Left ventricle myocardium superior (tissue), 1 donor: ENCODE measurements around the gene FHOD1. TPM values are rescaled to one million over a fixed set of nuclear protein-coding genes. Genes with fewer than 3 reads are reported as not detected.
A peak's percentile ranks its signal among the peaks of the same experiment; 100 is the strongest.

Experiments used
- ATAC-seq: fragments of 200-7000 bp; cut with Tn5 transposase; one replicate; pipeline ENCODE4 v1.9.1; 2020; ENCODE audit warnings: mild to moderate bottlenecking, moderate library complexity
- DNase-seq: peaks from one replicate; pipeline ENCODE4 v3.0.0-alpha.2; 2020
- intact Hi-C: fragments of 100-400 bp; cut with micrococcal nuclease; formaldehyde crosslinking; loops from one replicate; pipeline ENCODE4 v1.11.0; 2022
- microRNA-seq: library from miRNA; unstranded; fragments of <30 nt; microRNA quantifications from one replicate; pipeline ENCODE4 v1.2.0, GENCODE V29; 2020; ENCODE audit warnings: borderline number of aligned reads
- total RNA-seq: library from RNA; stranded (reverse); fragmentation: NEBNext Ultra II Directional; extraction: Animal tissue kit (Norgen Biotek cat#: 25700); gene quantifications from one replicate; pipeline ENCODE4 v1.2.1, GENCODE V29; 2021
- donor health status: DM: no; HTN: yes; CAD: no; lungs with severe emphysema.

The FHOD1 gene
- total RNA-seq, 1 donor from 2014 or later, result 14.5 TPM

- DNase-seq (peak; percentile 97), ATAC-seq (peak; percentile 54)
- intact Hi-C loops, result no loop called here
These were observed 62.2 kb downstream of the FHOD1 start for GRCh38 chr16:67184995-67185650.

- peak; percentile 29 for ATAC-seq
- intact Hi-C loops, result no loop called here
- peak; percentile 52 for DNase-seq
These were observed 62.8 kb downstream of the FHOD1 start for GRCh38 chr16:67184453-67184994.

- ATAC-seq (peak; percentile 93), DNase-seq (peak; percentile 96)
- intact Hi-C loops, result no loop called here
These were observed 63.4 kb downstream of the FHOD1 start, which contains the start of gene MATCAP1 for GRCh38 chr16:67183627-67184452. TSS of gene MATCAP1 (minus strand) at chr16:67183963. CDS start at chr16:67180610, 3,353 bp downstream.

DNA sequence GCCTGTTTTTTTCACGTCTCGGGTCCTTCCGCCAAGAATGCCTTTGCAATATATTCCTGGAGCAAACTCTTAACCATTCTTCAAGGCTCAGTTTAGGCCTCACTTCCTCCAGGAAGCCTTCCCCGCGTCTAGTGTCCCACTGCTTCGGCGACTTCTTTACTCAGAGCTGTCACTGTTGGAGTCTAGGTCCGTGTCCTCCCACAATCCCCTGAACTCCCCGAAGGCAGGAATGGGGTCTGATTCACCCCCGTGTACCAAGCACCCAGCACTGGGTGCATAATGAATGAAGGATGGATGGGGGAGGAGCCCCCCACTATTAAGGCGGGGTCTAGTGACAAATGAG is 64.0 kb downstream of the FHOD1 start:
- ATAC-seq (no peak), DNase-seq (no peak)
- intact Hi-C loops, result no loop called here

- intact Hi-C loops, result no loop called here
- DNase-seq (no peak), ATAC-seq (no peak)
These were observed 65.0 kb downstream of the FHOD1 start for GRCh38 chr16:67182288-67182687.

GRCh38 chr16:67181346-67181745 is 65.9 kb downstream of the FHOD1 start:
- intact Hi-C loops, result no loop called here
- DNase-seq, result no peak
- ATAC-seq, result no peak

DNA sequence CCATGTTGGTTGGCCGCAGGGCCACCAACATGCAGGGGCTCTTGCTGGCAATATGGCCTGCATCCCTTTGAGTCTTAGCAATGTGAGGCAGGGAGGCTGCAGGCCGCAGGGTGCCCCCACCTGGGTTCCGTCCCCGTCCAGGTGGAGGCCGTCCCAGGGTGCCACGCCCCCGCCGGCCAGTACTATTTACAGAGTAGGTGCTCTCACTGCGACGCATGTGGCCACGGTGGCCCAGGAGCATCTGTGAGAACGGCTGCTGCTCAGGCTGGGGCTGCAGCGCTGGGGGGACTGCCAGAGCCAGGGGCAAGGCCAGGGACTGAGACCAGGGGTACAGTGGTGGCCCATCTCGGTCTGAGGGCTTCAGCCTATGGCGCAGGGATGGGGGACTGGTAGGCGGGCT is 67.1 kb downstream of the FHOD1 start:
- no peak for ATAC-seq
- intact Hi-C loops, result no loop called here
- DNase-seq, result no peak

GRCh38 chr16:67179421-67180080 is 67.7 kb downstream of the FHOD1 start:
- ATAC-seq, result no peak
- intact Hi-C loops, result no loop called here
- DNase-seq, result no peak

Small RNAs within 50 kb of the gene (microRNA-seq; reads per million reads assigned to microRNA genes)
- gene MIR328, result 186 reads per million, percentile 51 among the genes with 10 or more reads in this experiment

Other genes with a start within 250 kb of the FHOD1 start
- 24.2 TPM for gene CBFB, start 218.3 kb downstream of the FHOD1 start, total RNA-seq
- 10.7 TPM for gene PHAF1, start 137.5 kb downstream of the FHOD1 start, total RNA-seq
- 7.8 TPM for gene B3GNT9, start 96.5 kb downstream of the FHOD1 start, total RNA-seq
- 7.2 TPM for gene TRADD, start 87.6 kb downstream of the FHOD1 start, total RNA-seq
- gene FBXL8, start 87.5 kb downstream of the FHOD1 start, total RNA-seq, result 12.0 TPM
- gene HSF4, start 82.7 kb downstream of the FHOD1 start, total RNA-seq, result 71.0 TPM
- 125 TPM for gene NOL3, start 76.9 kb downstream of the FHOD1 start, total RNA-seq
- gene MATCAP1, start 63.5 kb downstream of the FHOD1 start, total RNA-seq, result 12.4 TPM
- 4.1 TPM for gene EXOC3L1, start 57.3 kb downstream of the FHOD1 start, total RNA-seq
- 35.7 TPM for gene E2F4, start 55.3 kb downstream of the FHOD1 start, total RNA-seq
- 0.79 TPM for gene ELMO3, start 48.4 kb downstream of the FHOD1 start, total RNA-seq
- 11.7 TPM for gene TMEM208, start 20.4 kb downstream of the FHOD1 start, total RNA-seq
- gene SLC9A5, start 1.5 kb upstream of the FHOD1 start, total RNA-seq, result 1.2 TPM
- gene PLEKHG4, start 32.1 kb upstream of the FHOD1 start, total RNA-seq, result 1.5 TPM
- gene KCTD19, start 79.3 kb upstream of the FHOD1 start, total RNA-seq, result not detected
- gene LRRC36, start 79.3 kb upstream of the FHOD1 start, total RNA-seq, result not detected
- 8.9 TPM for gene TPPP3, start 146.0 kb upstream of the FHOD1 start, total RNA-seq
- 3.5 TPM for gene ZDHHC1, start 169.0 kb upstream of the FHOD1 start, total RNA-seq
- gene HSD11B2, start 183.6 kb upstream of the FHOD1 start, total RNA-seq, result 0.89 TPM
- 66.6 TPM for gene ATP6V0D1, start 233.7 kb upstream of the FHOD1 start, total RNA-seq
- gene AGRP, start 236.1 kb upstream of the FHOD1 start, total RNA-seq, result not detected